A549 treated with ZK216348 at 1 μM for 4 hours (cell line): Measurements from ENCODE around the gene CTBP1. TPM values are rescaled to one million over a fixed set of nuclear protein-coding genes. Genes with fewer than 3 reads are reported as not detected.

Experiments used
- total RNA-seq: library from RNA; stranded (reverse); fragments of 200-300 nt; extraction: Qiagen RNA extraction; gene quantifications from 5 replicates; pipeline ENCODE4 v1.2.3, GENCODE V29; 2022; ENCODE audit warnings: low read depth

Gene CTBP1
- total RNA-seq: 56.7 to 97.3 TPM (median 85.7 TPM) in 5 replicates

GRCh38 chr4:1248245-1249147 lies at the start of gene CTBP1:
Gene CTBP1 (minus strand): TSS chr4:1249130. CDS start chr4:1241331, 7,799 bp downstream.

GRCh38 chr4:1289207-1290164 lies 40.6 kb upstream of the CTBP1 start, which contains the start of gene MAEA:
Gene MAEA (plus strand): TSS chr4:1289891. CDS start chr4:1289914, 23 bp downstream.

GRCh38 chr4:1172228-1172851 lies 76.6 kb downstream of the CTBP1 start, which contains the start of gene SPON2:
Gene SPON2 (minus strand): TSS chr4:1172583.

Other genes starting within 250 kb of the CTBP1 start
- gene FGFRL1, start 237.5 kb downstream of the CTBP1 start, total RNA-seq: 10.8 to 25.7 TPM (median 23.0 TPM) in 5 replicates
- gene RNF212, start 135.6 kb downstream of the CTBP1 start, total RNA-seq: 1.5 to 2.5 TPM (median 1.7 TPM) in 5 replicates
- gene SPON2, start 76.5 kb downstream of the CTBP1 start, total RNA-seq: 0.13 to 0.69 TPM (median 0.34 TPM) in 4 of 5 replicates, not detected in the other
- gene MAEA, start 40.8 kb upstream of the CTBP1 start, total RNA-seq: 48.8 to 68.1 TPM (median 64.7 TPM) in 5 replicates
- 3.2 to 5.7 TPM (median 5.0 TPM) in 5 replicates for gene UVSSA, start 98.1 kb upstream of the CTBP1 start, total RNA-seq
- not detected in 5 replicates for gene NKX1-1, start 157.3 kb upstream of the CTBP1 start, total RNA-seq